PC-3 (cell line): ENCODE measurements around the gene ST6GALNAC6. TPM values are rescaled to one million over a fixed set of nuclear protein-coding genes. Genes with fewer than 3 reads are reported as not detected.

ENCODE experiments used
- ATAC-seq: fragments of 200-7000 bp; cut with Tn5 transposase; 2 replicates; pipeline ENCODE4 v1.9.1; 2020; ENCODE audit warnings: mild to moderate bottlenecking, moderate library complexity
- Bru-seq: library from RNA; stranded (reverse); fragments of 400-500 nt; gene quantifications from one replicate; lab custom pipeline; 2021; lab: Mats Ljungman, UMichigan
- BruChase-seq, 2 experiments: library from RNA; stranded (reverse); fragments of 400-500 nt; gene quantifications; one replicate each; lab custom pipeline; 2021; lab: Mats Ljungman, UMichigan
- BruUV-seq: library from RNA; stranded (reverse); fragments of 400-500 nt; replicated peaks from 2 replicates; lab custom pipeline; 2021; lab: Mats Ljungman, UMichigan
- CTCF ChIA-PET: fragments of 300-600 bp; sonication (Branson Sonifier 250); formaldehyde crosslinking; loops from one replicate; lab custom pipeline; 2022; ENCODE audit warnings: antibody characterized with exemption; lab: Charles Lee
- POLR2A ChIA-PET: fragments of 300-600 bp; sonication (Branson Sonifier 250); formaldehyde crosslinking; loops from one replicate; lab custom pipeline; 2022; ENCODE audit warnings: antibody characterized with exemption; ENCODE audit not compliant: unreplicated experiment; lab: Charles Lee
- DNase-seq: peaks from one replicate; pipeline ENCODE4 v3.0.0-alpha.2; 2015
- H2AFZ ChIP-seq: fragments of 300-600 bp; sonication (generic); 2 replicates; pipeline ENCODE4 v1.6.0; 2016; ENCODE audit warnings: antibody characterized with exemption, low read length
- H3F3A ChIP-seq: fragments of 300-600 bp; sonication (generic); one replicate; pipeline ENCODE4 v1.6.0; 2017; ENCODE audit warnings: antibody characterized with exemption, low read length, control low read depth, mild to moderate bottlenecking; ENCODE audit not compliant: unreplicated experiment
- H3K27ac ChIP-seq: fragments of 300-600 bp; sonication (generic); 2 replicates; pipeline ENCODE4 v1.5.1; 2016; ENCODE audit warnings: mild to moderate bottlenecking, low read length
- H3K27me3 ChIP-seq: fragments of 300-600 bp; sonication (generic); 2 replicates; pipeline ENCODE4 v1.6.1; 2016; ENCODE audit warnings: low read length, mixed read lengths
- H3K36me3 ChIP-seq: fragments of 300-600 bp; sonication (generic); 2 replicates; pipeline ENCODE4 v1.6.1; 2016; ENCODE audit warnings: low read depth, mixed run types, low read length, mixed read lengths
- H3K4me1 ChIP-seq: fragments of 300-600 bp; sonication (generic); 2 replicates; pipeline ENCODE4 v1.5.1; 2016; ENCODE audit warnings: low read length; ENCODE audit not compliant: insufficient read depth
- H3K4me2 ChIP-seq: fragments of 300-600 bp; sonication (generic); 2 replicates; pipeline ENCODE4 v1.6.0; 2016; ENCODE audit warnings: low read length
- H3K4me3 ChIP-seq: fragments of 300-600 bp; sonication (generic); 2 replicates; pipeline ENCODE4 v1.5.1; 2016; ENCODE audit warnings: mild to moderate bottlenecking, low read length, mixed read lengths
- H3K79me2 ChIP-seq: fragments of 300-600 bp; sonication (generic); 2 replicates; pipeline ENCODE4 v1.6.1; 2017; ENCODE audit warnings: low read length, mixed read lengths
- H3K9ac ChIP-seq: fragments of 300-600 bp; sonication (generic); 2 replicates; pipeline ENCODE4 v1.6.0; 2016; ENCODE audit warnings: mild to moderate bottlenecking, low read length
- H3K9me2 ChIP-seq: fragments of 300-600 bp; sonication (generic); replicated peaks from 2 replicates; pipeline ENCODE4 v1.6.1; 2016; ENCODE audit warnings: mixed run types, low read length, mixed read lengths
- H3K9me3 ChIP-seq: fragments of 300-600 bp; sonication (generic); 2 replicates; pipeline ENCODE4 v1.6.1; 2016; ENCODE audit warnings: low read length, mixed read lengths
- H4K20me1 ChIP-seq: fragments of 300-600 bp; sonication (generic); 2 replicates; pipeline ENCODE4 v1.6.1; 2016; ENCODE audit warnings: low read length, mixed read lengths
- EZH2 ChIP-seq: fragments of 300-600 bp; sonication (generic); IDR thresholded peaks from one replicate; pipeline ENCODE4 v1.6.1; 2017; ENCODE audit warnings: antibody characterized with exemption, mild to moderate bottlenecking, low read length; ENCODE audit not compliant: unreplicated experiment
- EZH2phosphoT487 ChIP-seq: fragments of 300-600 bp; sonication (generic); IDR thresholded peaks from 2 replicates; pipeline ENCODE4 v1.6.1; 2018; ENCODE audit warnings: mild to moderate bottlenecking, antibody characterized with exemption, low read length, borderline replicate concordance
- intact Hi-C: fragments of 100-400 bp; cut with micrococcal nuclease; formaldehyde crosslinking; loops from 2 replicates; pipeline ENCODE4 v1.9.0; 2023
- long read RNA-seq: library from polyadenylated mRNA; unstranded; transcript quantifications from one replicate; pipeline ENCODE4 v2.0.0, GENCODE V29; 2021; ENCODE audit not compliant: unreplicated experiment
- total RNA-seq: library from RNA; depleted of rRNA; stranded (reverse); fragments of >200 nt; gene quantifications from 2 replicates; pipeline ENCODE4 v1.2.3, GENCODE V29; 2014; rRNA removed
- TF ChIP-seq, protein P1 (sequence below): fragments of 300-600 bp; sonication (generic); conservative IDR thresholded peaks from 2 replicates; pipeline ENCODE4 v1.5.1; 2017; ENCODE audit warnings: antibody characterized with exemption, low read depth, mild to moderate bottlenecking, low read length

The ST6GALNAC6 gene, protein sequence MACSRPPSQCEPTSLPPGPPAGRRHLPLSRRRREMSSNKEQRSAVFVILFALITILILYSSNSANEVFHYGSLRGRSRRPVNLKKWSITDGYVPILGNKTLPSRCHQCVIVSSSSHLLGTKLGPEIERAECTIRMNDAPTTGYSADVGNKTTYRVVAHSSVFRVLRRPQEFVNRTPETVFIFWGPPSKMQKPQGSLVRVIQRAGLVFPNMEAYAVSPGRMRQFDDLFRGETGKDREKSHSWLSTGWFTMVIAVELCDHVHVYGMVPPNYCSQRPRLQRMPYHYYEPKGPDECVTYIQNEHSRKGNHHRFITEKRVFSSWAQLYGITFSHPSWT
- total RNA-seq (8.5 and 14.5 TPM in 2 replicates), Bru-seq, nascent RNA (percentile 39 among the genes with signal in this experiment), BruChase-seq, experiment 1, labeled RNA remaining after a 6-hour chase (percentile 52 among the genes with signal in this experiment), BruChase-seq, experiment 2, labeled RNA remaining after a 2-hour chase (percentile 42 among the genes with signal in this experiment)
- long read RNA-seq, transcript ST6GALNAC6-205 (7 exons, 2,460 nt): major isoform, 18 of 51 reads
- long read RNA-seq, transcript ST6GALNAC6-204 (6 exons, 2,406 nt): major isoform, 18 of 51 reads
- long read RNA-seq, partial matches to known transcripts: 2 of 51 reads
- long read RNA-seq, other reads (novel, unspliced or antisense): 7 of 51 reads

DNA sequence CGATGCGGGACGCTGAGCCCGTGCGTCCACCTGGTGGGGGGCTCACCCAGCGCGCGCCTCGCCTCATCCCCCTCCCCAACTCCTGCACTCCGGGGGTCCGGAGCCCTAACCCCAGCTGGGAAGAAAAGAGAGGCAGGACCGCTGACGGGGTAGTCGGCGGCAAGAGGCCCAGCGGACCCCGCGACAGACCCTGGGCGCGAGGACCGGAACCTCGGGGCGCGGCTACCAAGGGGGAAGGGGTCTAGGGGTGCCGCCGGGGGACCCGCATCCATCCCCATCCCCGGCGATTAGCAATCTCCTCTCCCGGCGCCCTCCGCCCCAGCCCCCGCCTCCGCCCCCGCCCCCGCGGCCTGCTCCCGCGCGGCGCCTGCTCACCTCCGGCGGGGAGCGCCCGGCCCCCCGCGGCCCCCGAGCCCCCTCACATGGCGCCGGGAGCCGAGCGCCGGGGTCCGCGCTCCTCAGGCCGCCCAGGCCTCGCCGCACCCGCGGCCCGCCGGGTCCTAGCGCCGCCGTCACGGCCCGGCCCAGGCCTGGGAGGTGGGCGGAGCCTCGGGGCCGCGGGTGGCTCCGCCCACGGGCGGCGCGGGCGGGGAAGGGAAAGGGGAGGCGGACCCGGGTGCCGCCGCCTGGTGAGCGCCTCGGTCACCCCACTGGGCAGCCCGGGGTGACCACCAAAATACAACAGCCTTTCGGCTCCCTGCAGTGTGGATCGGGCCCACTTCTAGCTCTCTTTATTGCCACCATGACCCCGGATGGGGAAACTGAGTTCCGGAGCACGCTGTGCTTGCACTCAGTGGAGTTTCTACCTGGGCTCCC lies at the start of gene ST6GALNAC6:
ST6GALNAC6 (minus strand) TSS at position 476 of the 816 bp plus-strand sequence. CDS start 1,622 bp downstream, outside the sequence.
- ChIA-PET CTCF (no interaction called here), POLR2A (interaction anchor here (0.6 kb wide), 1 partner anchor 11 kb away, joined by 3 read pairs; no protein-coding TSS in a partner anchor)
- H3K9ac ChIP-seq: peak within 1 kb of the TSS; percentile 65
- no peaks in the 10 kb centered on the region for H3K27me3 ChIP-seq
- peaks cover 20% of the 10 kb centered on the region for H3K36me3 ChIP-seq
- peak; percentile 84 for ATAC-seq
- H3F3A ChIP-seq: no peaks in the 10 kb centered on the region
- no peaks in the 10 kb centered on the region for H3K9me3 ChIP-seq
- H4K20me1 ChIP-seq: no peaks in the 10 kb centered on the region
- no peak within 1 kb of the TSS for H3K27ac ChIP-seq
- no TSS peak for BruUV-seq
- H3K4me2 ChIP-seq: peak within 1 kb of the TSS; percentile 94
- TF ChIP-seq, protein P1, sequence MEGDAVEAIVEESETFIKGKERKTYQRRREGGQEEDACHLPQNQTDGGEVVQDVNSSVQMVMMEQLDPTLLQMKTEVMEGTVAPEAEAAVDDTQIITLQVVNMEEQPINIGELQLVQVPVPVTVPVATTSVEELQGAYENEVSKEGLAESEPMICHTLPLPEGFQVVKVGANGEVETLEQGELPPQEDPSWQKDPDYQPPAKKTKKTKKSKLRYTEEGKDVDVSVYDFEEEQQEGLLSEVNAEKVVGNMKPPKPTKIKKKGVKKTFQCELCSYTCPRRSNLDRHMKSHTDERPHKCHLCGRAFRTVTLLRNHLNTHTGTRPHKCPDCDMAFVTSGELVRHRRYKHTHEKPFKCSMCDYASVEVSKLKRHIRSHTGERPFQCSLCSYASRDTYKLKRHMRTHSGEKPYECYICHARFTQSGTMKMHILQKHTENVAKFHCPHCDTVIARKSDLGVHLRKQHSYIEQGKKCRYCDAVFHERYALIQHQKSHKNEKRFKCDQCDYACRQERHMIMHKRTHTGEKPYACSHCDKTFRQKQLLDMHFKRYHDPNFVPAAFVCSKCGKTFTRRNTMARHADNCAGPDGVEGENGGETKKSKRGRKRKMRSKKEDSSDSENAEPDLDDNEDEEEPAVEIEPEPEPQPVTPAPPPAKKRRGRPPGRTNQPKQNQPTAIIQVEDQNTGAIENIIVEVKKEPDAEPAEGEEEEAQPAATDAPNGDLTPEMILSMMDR: no peak
- TF ChIP-seq EZH2 (no peak), EZH2phosphoT487 (no peak)
- no peaks in the 10 kb centered on the region for H3K79me2 ChIP-seq
- peak within 1 kb of the TSS; percentile 84 for H3K4me3 ChIP-seq
- no peaks in the 10 kb centered on the region for H3K9me2 ChIP-seq
- peak; percentile 68 for DNase-seq
- peaks cover 5% of the 10 kb centered on the region; the same call in 1 of the 2 replicates for H3K4me1 ChIP-seq
- intact Hi-C loops: no loop called here
- peak within 1 kb of the TSS; percentile 88 for H2AFZ ChIP-seq

DNA sequence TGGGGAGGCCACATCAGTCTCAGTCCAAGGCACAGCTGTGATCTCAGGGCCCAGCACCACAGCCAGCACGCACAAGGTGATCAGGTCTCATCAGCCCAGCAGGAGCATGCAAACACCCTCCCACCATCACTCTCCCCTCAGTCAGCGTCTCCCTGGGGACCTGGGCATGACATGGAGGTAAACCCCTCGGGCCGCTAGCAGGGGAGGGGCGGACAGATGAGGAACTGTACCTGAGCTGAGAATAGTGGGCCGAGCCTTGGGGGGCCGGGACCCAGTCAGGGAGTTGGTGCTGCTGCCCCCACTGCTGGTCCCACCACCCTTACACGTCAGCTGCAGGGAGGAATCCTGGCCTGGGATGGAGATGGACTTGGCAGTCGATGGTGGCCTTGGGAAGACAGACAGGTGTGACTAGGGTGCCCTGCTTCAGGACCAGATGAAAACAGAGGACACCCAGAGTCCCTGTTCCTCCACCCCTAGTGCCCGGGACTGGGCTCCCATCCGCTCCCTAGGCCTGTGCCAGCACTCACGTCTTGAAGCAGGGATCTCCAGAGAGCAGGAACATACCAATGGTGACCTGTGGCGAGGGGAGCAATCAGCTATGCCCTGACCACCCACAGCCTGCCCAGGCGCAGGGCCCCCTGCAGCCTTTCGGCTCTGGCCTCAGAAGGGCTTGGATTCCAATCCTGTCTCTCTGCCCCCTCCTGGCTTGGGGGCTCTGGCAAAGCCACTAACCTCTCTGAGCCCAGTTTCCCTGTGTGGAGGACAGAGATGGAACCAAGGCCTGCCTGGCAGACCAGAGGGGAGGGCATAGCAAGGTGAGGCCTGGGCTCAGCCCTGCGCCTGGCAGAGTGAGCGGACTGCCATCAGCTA lies 48.7 kb upstream of the ST6GALNAC6 start:
- no peak overlapping the region for H3K4me2 ChIP-seq
- DNase-seq (no peak), ATAC-seq (no peak)
- H4K20me1 ChIP-seq: no peaks in the 10 kb centered on the region
- H3K9me3 ChIP-seq: no peaks in the 10 kb centered on the region
- BruUV-seq: no TSS peak
- H3K27ac ChIP-seq: no peak overlapping the region
- H3F3A ChIP-seq: no peaks in the 10 kb centered on the region
- no peak overlapping the region for H2AFZ ChIP-seq
- ChIA-PET CTCF (no interaction called here), POLR2A (no interaction called here)
- TF ChIP-seq, protein P1: no peak
- TF ChIP-seq EZH2phosphoT487: no peak
- no peak for TF ChIP-seq EZH2
- intact Hi-C loops: no loop called here
- H3K27me3 ChIP-seq: no peaks in the 10 kb centered on the region
- H3K9me2 ChIP-seq: no peaks in the 10 kb centered on the region
- H3K4me3 ChIP-seq: no peak overlapping the region
- H3K79me2 ChIP-seq: peaks cover 1% of the 10 kb centered on the region; the same call in 1 of the 2 replicates
- peaks cover 7% of the 10 kb centered on the region; the same call in 1 of the 2 replicates for H3K4me1 ChIP-seq
- no peak overlapping the region for H3K9ac ChIP-seq
- no peaks in the 10 kb centered on the region for H3K36me3 ChIP-seq
